CD4-positive, alpha-beta T cell treated with Interleukin-6 at 100 ng/mL for 8 hours (primary cell): ENCODE measurements around the gene FBXL5.

ENCODE experiments used
- DNase-seq: peaks from one replicate; pipeline ENCODE4 v3.0.0-alpha.2; 2020; ENCODE audit warnings: mixed read lengths, low spot score

The FBXL5 gene

DNA sequence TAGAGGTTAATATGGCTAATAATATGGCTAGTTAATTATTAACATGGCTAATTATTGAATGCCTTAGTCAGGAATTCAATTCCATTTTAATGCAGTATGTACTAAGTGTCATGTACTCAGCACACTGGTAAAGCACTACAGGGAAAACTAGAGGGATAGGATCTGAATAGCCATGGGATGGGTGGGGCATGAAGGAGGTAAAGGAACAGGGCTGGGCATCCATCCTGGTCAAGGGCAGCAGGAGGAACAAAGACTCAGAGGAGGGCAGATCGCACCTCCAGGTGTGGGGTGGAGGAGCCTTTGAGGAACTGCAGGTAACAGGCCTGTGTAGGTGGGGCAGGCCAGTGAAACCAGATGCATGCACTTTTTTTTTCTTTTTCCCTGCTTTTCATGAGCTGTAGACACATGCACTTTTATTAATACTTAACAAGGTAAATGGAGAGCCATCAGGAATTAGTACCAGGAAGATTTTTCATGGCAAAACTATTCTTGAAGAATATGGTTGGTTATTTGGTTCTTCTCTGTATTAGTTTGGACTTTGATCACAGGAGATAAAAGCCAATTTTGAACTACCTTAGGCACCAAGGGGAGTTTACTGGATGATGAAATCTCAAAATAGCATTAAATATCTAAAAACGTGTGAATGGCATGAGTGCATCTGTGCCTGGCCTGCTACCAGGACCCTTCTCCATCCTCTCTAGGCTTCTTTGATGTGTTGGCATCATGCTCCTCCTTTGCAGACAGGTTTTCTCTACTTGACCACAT lies 97.2 kb downstream of the FBXL5 start:
- DNase-seq: no peak

DNA sequence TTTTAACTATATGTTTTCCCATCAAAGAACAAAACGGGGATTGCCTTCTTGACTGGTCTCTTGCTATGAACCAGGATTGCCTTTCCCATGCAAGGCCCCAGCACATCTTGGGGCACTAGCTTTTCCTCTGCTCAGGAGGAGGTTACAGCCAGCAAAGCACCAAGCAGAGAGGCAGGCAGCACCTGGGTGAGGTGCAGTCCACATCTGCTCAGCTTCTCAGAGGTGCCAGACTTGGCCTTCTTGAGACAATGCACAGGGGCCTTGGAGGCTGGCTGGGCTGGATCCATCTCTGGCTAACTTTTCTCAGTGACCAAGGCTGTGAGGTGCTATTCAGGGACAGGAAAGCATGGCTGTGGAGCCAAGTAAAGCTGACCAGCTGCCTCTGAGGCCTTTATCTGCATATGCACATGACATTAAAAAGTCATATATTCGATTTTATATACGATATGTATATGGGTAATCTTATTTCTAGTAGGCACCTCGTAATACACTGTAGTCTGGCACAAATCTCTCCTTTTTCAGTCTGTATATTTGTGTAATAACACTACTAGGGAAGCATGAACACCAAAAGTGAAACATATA lies 98.6 kb downstream of the FBXL5 start:
- no peak for DNase-seq
